Hippocampal formation (tissue), 2 donors: ENCODE results near the gene ARHGAP32.
A peak's percentile ranks its signal among the peaks of the same experiment; 100 is the strongest.
"Not testable (repeated sequence)": the region's sequence is repeated elsewhere in the genome, so short reads cannot be mapped to it uniquely, and the experiment has no call there.

ENCODE experiments used
- DNase-seq, 2 donors: peaks; one replicate each; lab custom pipeline; 2025; lab: John Stamatoyannopoulos, UW

The ARHGAP32 gene

DNA sequence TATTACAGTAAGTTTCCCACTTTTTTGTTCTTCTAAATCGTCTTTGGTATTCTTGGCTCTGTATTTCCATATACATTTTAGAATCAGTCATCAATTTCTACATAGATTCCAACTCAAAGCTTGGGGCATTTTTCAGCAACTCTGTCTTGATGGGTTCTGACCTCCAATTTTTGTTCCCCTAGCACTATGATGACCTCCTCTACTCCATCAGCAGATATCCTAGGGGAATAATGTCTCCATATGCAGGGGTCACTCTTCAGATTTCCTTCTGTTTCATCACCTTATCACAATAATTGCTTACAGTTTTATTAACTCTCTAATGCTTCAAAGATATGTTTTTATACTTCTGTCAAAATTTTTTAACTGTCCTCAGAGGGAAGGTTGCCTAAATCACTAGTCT, 158.1 kb downstream of the ARHGAP32 start:
- no peak for DNase-seq

DNA sequence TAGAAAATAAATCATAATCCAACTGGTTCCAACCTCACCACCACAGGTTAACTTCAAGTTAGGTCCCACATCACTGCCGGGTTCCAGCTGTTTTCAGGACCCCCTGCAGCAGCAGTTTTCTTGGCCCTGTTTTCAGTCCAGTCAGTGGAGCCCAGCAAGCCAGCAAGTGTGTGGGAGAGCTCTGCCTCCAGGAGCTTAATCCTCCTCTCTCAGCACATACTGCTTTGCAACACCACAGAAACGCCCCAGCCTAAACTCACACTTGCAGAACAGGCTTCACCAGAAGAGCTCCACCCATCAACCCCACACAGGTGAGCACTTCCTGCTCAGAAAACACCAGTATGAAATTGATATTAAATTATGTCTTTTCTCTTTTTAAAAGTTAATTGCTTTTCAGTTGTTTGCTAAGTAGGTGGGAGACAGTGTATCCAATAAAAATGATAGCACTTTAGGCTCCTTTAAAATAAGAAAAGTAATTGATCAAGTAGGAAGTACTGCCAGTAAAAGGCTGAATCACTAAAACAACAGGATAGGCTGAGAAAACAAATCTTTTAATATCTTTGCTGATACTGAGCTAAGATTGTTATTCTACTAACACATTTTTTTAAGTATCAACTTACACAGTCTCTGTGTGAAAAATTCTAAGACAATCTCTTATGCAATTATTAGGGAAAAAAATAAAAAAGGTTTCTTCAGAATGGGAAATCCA, 168.0 kb downstream of the ARHGAP32 start:
- DNase-seq: no peak

DNA sequence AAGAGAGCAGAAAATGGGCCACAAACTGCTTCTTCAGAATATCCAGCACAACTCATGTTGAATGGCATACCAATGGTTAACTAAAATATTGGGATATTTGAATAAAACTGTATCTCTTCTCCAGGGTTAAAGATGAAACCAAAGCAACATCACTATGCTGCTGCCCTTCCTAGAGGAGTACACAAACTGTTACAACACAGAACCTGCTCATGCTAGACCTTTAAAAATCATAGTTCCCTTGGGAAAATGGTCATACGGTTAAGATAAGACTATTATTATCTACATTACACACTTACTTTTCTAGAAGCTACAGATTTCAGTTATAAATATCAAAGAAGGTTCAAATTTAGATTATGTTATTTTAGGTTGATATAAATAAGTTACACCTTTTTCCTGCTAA, 170.8 kb downstream of the ARHGAP32 start:
- DNase-seq: no peak

DNA sequence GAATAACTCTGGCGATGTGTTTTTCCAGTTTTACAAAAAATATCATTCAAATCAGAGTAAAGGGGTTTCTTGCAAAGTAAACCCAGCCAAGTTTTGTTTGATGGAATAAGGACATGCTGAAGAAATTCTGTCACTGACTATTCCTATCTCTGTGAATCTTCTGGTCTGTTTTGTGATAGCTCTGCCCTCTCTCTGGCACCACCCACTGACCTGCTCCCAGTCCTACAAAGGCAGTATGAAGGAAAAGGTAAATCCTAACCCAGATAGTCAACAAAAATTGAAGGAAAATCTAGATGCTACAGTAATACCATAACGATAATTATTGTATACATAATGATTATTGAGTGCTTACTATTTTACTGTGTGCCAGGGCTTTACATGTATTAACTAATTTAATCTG, 173.1 kb downstream of the ARHGAP32 start:
- no peak for DNase-seq

DNA sequence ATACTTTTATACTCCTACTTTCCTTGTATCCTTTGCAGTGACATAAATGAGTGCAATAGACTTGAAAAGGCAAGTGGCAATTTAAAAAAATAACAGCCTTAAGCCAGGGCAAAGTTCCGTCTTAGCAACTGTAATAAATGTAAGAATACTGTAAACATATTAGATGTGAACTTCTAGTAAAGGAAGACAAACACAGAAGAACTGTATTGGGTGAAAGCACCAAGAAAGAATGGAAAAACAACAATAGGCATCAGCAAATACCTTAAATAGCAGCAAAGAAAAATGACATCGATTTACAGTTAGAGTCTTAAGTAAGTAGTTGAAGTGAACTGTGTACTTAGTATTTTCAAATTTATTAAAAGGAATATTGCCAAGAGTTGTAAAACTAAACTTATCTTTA, 174.0 kb downstream of the ARHGAP32 start:
- no peak for DNase-seq

DNA sequence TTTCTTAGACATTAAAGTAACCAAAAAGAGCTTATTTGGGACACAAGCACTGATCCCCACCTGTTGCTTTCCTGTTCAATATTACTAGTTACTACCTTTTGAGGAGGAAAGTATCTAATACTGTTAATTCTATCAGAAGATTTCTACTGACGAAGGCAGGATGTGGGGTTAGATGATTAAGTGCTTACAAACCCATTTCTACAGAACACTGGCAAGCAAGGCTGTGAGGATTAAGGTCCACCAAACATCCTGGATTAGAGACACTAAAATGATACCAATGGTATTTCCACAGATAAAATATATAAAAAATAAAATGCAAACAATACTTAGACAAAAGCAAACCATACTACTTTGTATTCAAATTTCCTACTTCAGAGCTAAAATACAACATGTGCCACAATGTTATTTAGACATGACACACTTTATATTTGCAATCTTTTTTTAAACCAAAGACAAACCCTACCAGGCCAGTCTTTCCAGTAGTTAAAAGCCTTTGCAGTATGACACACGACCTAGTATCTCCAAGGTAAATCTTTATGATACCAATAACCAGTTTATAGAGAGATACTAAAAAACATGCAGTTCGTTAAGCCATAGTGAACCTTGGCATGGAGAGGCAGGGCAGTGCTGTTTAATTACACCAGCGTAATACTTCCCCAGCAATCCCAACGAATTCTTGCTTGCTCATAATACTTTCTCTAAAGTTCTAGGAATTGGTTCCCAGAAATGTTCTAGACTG, 178.2 kb downstream of the ARHGAP32 start:
- DNase-seq: no peak

- no peak for DNase-seq
These were observed 179.2 kb downstream of the ARHGAP32 start for GRCh38 chr11:129012880-129013279.

GRCh38 chr11:129006161-129006560, 186.0 kb downstream of the ARHGAP32 start:
- no peak for DNase-seq

- DNase-seq: not testable (repeated sequence)
These were observed 193.0 kb downstream of the ARHGAP32 start for GRCh38 chr11:128999165-128999564.

- no peak for DNase-seq
These were observed 203.7 kb downstream of the ARHGAP32 start for GRCh38 chr11:128988242-128988970.

- DNase-seq: no peak
These were observed 206.2 kb downstream of the ARHGAP32 start for GRCh38 chr11:128985880-128986279.

GRCh38 chr11:128983023-128983422, 209.1 kb downstream of the ARHGAP32 start:
- DNase-seq: no peak

- no peak for DNase-seq
These were observed 210.9 kb downstream of the ARHGAP32 start for GRCh38 chr11:128981254-128981653.

GRCh38 chr11:128970598-128971190, 221.4 kb downstream of the ARHGAP32 start:
- DNase-seq: no peak

DNA sequence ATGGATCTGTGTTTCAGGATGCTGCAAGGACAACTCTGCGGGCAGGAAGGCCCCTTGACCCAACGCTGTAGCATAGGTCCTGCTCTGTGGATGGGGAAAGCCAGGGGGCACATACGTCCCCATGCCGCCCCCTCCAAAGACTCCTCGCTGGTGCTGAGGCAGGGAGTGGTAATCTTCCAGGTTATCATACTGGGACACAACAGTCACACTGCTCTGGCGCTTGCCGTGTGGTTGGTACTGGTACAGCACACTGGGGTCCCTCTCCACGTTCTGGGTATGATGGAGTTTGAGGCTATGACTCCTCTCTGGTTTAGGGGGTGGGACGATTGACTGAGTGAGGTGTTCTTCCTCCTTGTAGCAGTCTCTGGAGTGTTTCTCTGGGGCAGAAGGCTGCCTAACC, 223.2 kb downstream of the ARHGAP32 start:
- DNase-seq: no peak

GRCh38 chr11:128967578-128967977, 224.5 kb downstream of the ARHGAP32 start:
- no peak for DNase-seq

GRCh38 chr11:128965485-128965884, 226.6 kb downstream of the ARHGAP32 start:
- no peak for DNase-seq

DNA sequence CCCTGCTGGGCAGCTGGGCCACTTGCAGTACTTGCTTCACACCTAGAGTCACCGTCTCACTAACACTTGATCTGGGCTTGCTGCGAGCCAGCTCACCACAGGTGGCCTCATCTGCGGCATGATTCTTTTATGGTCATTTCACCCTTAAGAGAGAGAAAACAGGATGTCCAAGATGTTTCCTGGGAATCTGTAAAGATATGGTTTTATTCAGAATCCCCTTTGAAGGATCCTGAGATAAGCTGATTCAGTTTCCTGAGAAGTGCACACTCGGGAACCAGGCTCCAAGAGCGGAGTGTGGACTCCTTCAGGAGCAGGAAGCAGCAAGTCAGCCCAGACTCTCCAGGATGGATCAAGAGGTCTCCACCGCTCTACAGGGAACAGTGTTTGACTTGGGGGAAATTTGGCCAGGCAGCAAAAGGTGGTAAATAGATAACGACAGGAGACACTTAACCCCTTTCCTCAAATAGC, 227.6 kb downstream of the ARHGAP32 start:
- DNase-seq: no peak

- DNase-seq: peak in 1 of 2 donors; percentile 63
These were observed 228.3 kb downstream of the ARHGAP32 start for GRCh38 chr11:128963744-128964325.

- no peak for DNase-seq
These were observed 229.2 kb downstream of the ARHGAP32 start for GRCh38 chr11:128962896-128963295.

DNA sequence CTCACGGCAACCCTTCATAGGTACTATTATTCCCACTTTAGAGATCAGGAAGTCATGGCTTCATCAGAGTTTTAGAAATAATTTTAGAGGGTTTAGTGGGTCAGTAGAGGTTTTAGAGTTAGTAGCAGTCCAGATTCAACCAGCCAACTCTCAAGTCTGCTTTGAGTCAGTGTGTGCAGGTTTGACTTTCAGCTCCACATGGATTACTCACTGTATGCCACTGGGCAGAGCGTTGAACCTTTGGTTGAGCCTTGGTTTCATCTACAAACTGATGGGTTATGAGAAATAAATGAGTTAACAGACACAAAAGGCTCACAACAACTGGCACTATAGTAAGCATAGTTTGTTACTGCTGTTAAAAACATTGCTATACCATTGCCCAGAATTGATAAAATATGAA, 230.5 kb downstream of the ARHGAP32 start:
- DNase-seq: no peak

GRCh38 chr11:128957202-128957482, 235.0 kb downstream of the ARHGAP32 start:
- no peak for DNase-seq
